Astrocyte (in vitro differentiated cells and primary cell): ENCODE results near the gene STRN3. TPM values are rescaled to one million over a fixed set of nuclear protein-coding genes. Genes with fewer than 3 reads are reported as not detected.

Experiments
- DNase-seq: peaks from one replicate; pipeline ENCODE4 v3.0.0-alpha.2; 2010; ENCODE audit warnings: low read depth
- FAIRE-seq: peaks from 2 replicates; lab custom pipeline; 2011; peaks lifted over from hg19 to GRCh38; lab: Jason Lieb, UNC
- H2AFZ ChIP-seq: 2 replicates; pipeline ENCODE4 v1.6.0; 2012; ENCODE audit warnings: low read depth, low read length, inconsistent platforms
- H3K27ac ChIP-seq: 2 replicates; pipeline ENCODE4 v1.5.1; 2011; ENCODE audit warnings: low read depth, low read length, inconsistent platforms
- H3K27me3 ChIP-seq: 2 replicates; pipeline ENCODE4 v1.6.0; 2011; ENCODE audit warnings: low read length, inconsistent platforms; ENCODE audit not compliant: insufficient read depth
- H3K36me3 ChIP-seq: 2 replicates; pipeline ENCODE4 v1.5.1; 2011; ENCODE audit warnings: low read length, inconsistent platforms; ENCODE audit not compliant: insufficient read depth
- H3K4me1 ChIP-seq: 2 replicates; pipeline ENCODE4 v1.5.1; 2011; ENCODE audit warnings: low read length, inconsistent platforms; ENCODE audit not compliant: insufficient read depth
- H3K4me2 ChIP-seq: 2 replicates; pipeline ENCODE4 v1.6.0; 2012; ENCODE audit warnings: low read length, inconsistent platforms
- H3K4me3 ChIP-seq: 2 replicates; pipeline ENCODE4 v1.5.1; 2011; ENCODE audit warnings: low read depth, mild to moderate bottlenecking, low read length, inconsistent platforms; ENCODE audit not compliant: insufficient read depth
- H3K79me2 ChIP-seq: 2 replicates; pipeline ENCODE4 v1.6.0; 2012; ENCODE audit warnings: mild to moderate bottlenecking, low read length, inconsistent platforms; ENCODE audit not compliant: insufficient read depth
- H3K9ac ChIP-seq: 2 replicates; pipeline ENCODE4 v1.6.0; 2012; ENCODE audit warnings: mild to moderate bottlenecking, low read length, inconsistent platforms
- H3K9me3 ChIP-seq: 2 replicates; pipeline ENCODE4 v1.5.1; 2012; ENCODE audit warnings: low read depth, mild to moderate bottlenecking, low read length, inconsistent platforms; ENCODE audit not compliant: insufficient read depth
- H4K20me1 ChIP-seq: 2 replicates; pipeline ENCODE4 v1.6.0; 2012; ENCODE audit warnings: low read length, inconsistent platforms; ENCODE audit not compliant: insufficient read depth
- H3K27ac Mint-ChIP-seq: one replicate; pipeline ENCODE4 v1.8.0; 2021; ENCODE audit warnings: mild to moderate bottlenecking, mixed read lengths; ENCODE audit not compliant: unreplicated experiment
- H3K27me3 Mint-ChIP-seq: one replicate; pipeline ENCODE4 v1.8.0; 2021; ENCODE audit warnings: low read depth, mixed read lengths; ENCODE audit not compliant: unreplicated experiment
- H3K36me3 Mint-ChIP-seq: one replicate; pipeline ENCODE4 v1.8.0; 2021; ENCODE audit warnings: low read depth, mixed read lengths; ENCODE audit not compliant: unreplicated experiment
- H3K4me1 Mint-ChIP-seq: one replicate; pipeline ENCODE4 v1.8.0; 2021; ENCODE audit warnings: low read depth, mixed read lengths; ENCODE audit not compliant: unreplicated experiment
- H3K4me3 Mint-ChIP-seq: one replicate; pipeline ENCODE4 v1.8.0; 2021; ENCODE audit warnings: mild to moderate bottlenecking, moderate library complexity, mixed read lengths; ENCODE audit not compliant: unreplicated experiment
- H3K9me3 Mint-ChIP-seq: one replicate; pipeline ENCODE4 v1.8.0; 2021; ENCODE audit warnings: mild to moderate bottlenecking, mixed read lengths; ENCODE audit not compliant: unreplicated experiment
- EZH2 ChIP-seq: IDR thresholded peaks from 2 replicates; pipeline ENCODE4 v1.6.1; 2012; ENCODE audit warnings: mild to moderate bottlenecking, low read length, inconsistent platforms; ENCODE audit not compliant: insufficient read depth
- total RNA-seq: library from RNA; stranded (reverse); gene quantifications from 2 replicates; pipeline ENCODE4 v1.2.1, GENCODE V29; 2021
- TF ChIP-seq, protein P1 (sequence below): IDR thresholded peaks from 2 replicates; pipeline ENCODE4 v1.5.1; 2011; ENCODE audit warnings: low read depth, mild to moderate bottlenecking, inconsistent platforms, low read length, moderate library complexity; ENCODE audit not compliant: insufficient read depth

STRN3 gene
- total RNA-seq, 1 donor from 2014 or later, result 48.4 TPM

DNA sequence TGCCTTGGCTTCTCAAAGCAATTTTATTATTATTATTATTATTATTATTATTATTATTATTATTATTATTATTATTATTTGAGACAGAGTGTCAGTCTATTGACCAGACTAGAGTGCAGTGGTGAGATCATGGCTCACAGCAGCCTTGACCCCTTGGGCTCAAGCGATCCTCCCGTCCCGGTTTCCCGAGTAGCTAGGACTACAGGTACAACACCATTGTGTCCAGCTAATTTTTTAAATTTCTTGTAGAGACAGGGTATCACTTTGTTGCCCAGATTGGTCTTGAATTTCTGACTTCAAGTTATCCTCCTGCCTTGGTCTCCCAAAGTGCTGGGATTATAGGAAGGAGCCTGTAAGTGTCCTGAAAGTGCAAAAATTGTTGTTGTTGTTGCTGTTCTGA lies 12.3 kb downstream of the STRN3 start:
- no peak overlapping the region for H3K4me2 ChIP-seq
- H3K4me3 Mint-ChIP-seq, result no peak overlapping the region
- peaks cover 4% of the 10 kb centered on the region for H3K4me1 Mint-ChIP-seq
- no peak overlapping the region for H3K4me3 ChIP-seq
- H2AFZ ChIP-seq, result no peak overlapping the region
- no peak overlapping the region for H3K27ac Mint-ChIP-seq
- no peak overlapping the region for H3K9ac ChIP-seq
- H4K20me1 ChIP-seq, result peaks cover 79% of the 10 kb centered on the region
- no peak for FAIRE-seq
- H3K36me3 ChIP-seq, result no peaks in the 10 kb centered on the region
- no peak for TF ChIP-seq EZH2
- peaks cover 98% of the 10 kb centered on the region for H3K79me2 ChIP-seq
- DNase-seq, result no peak
- no peak overlapping the region for H3K27ac ChIP-seq
- no peaks in the 10 kb centered on the region for H3K9me3 Mint-ChIP-seq
- no peaks in the 10 kb centered on the region for H3K27me3 Mint-ChIP-seq
- H3K36me3 Mint-ChIP-seq, result peaks cover 9% of the 10 kb centered on the region
- H3K27me3 ChIP-seq, result no peaks in the 10 kb centered on the region
- no peaks in the 10 kb centered on the region for H3K4me1 ChIP-seq
- H3K9me3 ChIP-seq, result no peaks in the 10 kb centered on the region

DNA sequence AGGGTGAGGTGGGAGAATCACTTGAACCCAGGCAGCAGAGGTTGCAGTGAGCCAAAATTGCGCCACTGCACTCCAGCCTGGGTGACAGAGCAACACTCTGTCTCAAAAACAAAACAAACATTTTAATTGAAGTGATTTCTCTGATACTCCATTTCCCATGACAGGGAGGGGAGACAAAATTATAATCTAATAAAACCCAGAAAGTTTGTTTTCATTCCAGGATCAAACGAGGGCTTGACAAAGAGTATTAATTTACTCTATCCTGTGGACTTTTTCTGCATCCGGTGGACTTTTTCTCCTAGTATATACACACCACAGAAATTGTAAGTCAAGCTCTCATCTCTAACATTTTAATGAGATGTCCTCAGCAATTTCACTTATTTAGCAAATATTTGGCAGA lies 15.2 kb downstream of the STRN3 start:
- H3K9me3 ChIP-seq, result no peaks in the 10 kb centered on the region
- H3K4me3 ChIP-seq, result no peak overlapping the region
- no peak overlapping the region for H3K27ac ChIP-seq
- no peaks in the 10 kb centered on the region for H3K4me1 ChIP-seq
- no peak overlapping the region for H3K27ac Mint-ChIP-seq
- no peaks in the 10 kb centered on the region for H3K36me3 ChIP-seq
- H2AFZ ChIP-seq, result no peak overlapping the region
- no peak overlapping the region for H3K4me3 Mint-ChIP-seq
- H3K4me2 ChIP-seq, result no peak overlapping the region
- peaks cover 2% of the 10 kb centered on the region for H3K4me1 Mint-ChIP-seq
- no peak for FAIRE-seq
- no peaks in the 10 kb centered on the region for H3K27me3 Mint-ChIP-seq
- H3K9me3 Mint-ChIP-seq, result no peaks in the 10 kb centered on the region
- H3K36me3 Mint-ChIP-seq, result peaks cover 4% of the 10 kb centered on the region
- no peaks in the 10 kb centered on the region for H3K27me3 ChIP-seq
- TF ChIP-seq EZH2, result no peak
- TF ChIP-seq, protein P1, sequence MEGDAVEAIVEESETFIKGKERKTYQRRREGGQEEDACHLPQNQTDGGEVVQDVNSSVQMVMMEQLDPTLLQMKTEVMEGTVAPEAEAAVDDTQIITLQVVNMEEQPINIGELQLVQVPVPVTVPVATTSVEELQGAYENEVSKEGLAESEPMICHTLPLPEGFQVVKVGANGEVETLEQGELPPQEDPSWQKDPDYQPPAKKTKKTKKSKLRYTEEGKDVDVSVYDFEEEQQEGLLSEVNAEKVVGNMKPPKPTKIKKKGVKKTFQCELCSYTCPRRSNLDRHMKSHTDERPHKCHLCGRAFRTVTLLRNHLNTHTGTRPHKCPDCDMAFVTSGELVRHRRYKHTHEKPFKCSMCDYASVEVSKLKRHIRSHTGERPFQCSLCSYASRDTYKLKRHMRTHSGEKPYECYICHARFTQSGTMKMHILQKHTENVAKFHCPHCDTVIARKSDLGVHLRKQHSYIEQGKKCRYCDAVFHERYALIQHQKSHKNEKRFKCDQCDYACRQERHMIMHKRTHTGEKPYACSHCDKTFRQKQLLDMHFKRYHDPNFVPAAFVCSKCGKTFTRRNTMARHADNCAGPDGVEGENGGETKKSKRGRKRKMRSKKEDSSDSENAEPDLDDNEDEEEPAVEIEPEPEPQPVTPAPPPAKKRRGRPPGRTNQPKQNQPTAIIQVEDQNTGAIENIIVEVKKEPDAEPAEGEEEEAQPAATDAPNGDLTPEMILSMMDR, result no peak
- peaks cover 90% of the 10 kb centered on the region for H4K20me1 ChIP-seq
- peaks cover 99% of the 10 kb centered on the region for H3K79me2 ChIP-seq
- no peak overlapping the region for H3K9ac ChIP-seq
- DNase-seq, result no peak

- H3K27ac ChIP-seq, result no peak overlapping the region
- peaks cover 90% of the 10 kb centered on the region for H4K20me1 ChIP-seq
- Mint-ChIP-seq H3K4me1 (peaks cover 5% of the 10 kb centered on the region), H3K27me3 (no peaks in the 10 kb centered on the region), H3K4me3 (no peak overlapping the region), H3K36me3 (peaks cover 4% of the 10 kb centered on the region), H3K27ac (no peak overlapping the region), H3K9me3 (no peaks in the 10 kb centered on the region)
- H3K9me3 ChIP-seq, result no peaks in the 10 kb centered on the region
- no peak for FAIRE-seq
- no peak overlapping the region for H2AFZ ChIP-seq
- peaks cover 99% of the 10 kb centered on the region for H3K79me2 ChIP-seq
- TF ChIP-seq, protein P1, result no peak
- TF ChIP-seq EZH2, result no peak
- H3K27me3 ChIP-seq, result no peaks in the 10 kb centered on the region
- no peaks in the 10 kb centered on the region for H3K36me3 ChIP-seq
- no peaks in the 10 kb centered on the region for H3K4me1 ChIP-seq
- no peak overlapping the region for H3K4me3 ChIP-seq
- H3K9ac ChIP-seq, result no peak overlapping the region
- H3K4me2 ChIP-seq, result no peak overlapping the region
- DNase-seq, result no peak
Observed at GRCh38 chr14:31009836-31010574, 16.2 kb downstream of the STRN3 start.
